GM19023 (cell line): ENCODE data around the gene SP8.

Source experiments
- ATAC-seq: cut with Tn5 transposase; IDR thresholded peaks from one replicate; pipeline ENCODE4 v1.9.1; 2021; ENCODE audit warnings: mild to moderate bottlenecking, moderate library complexity; ENCODE audit not compliant: unreplicated experiment

The SP8 gene

GRCh38 chr7:20776942-20777341 lies 9.7 kb downstream of the SP8 start:
- no peak for ATAC-seq

GRCh38 chr7:20776214-20776911 lies 10.3 kb downstream of the SP8 start:
- ATAC-seq, result no peak

GRCh38 chr7:20754001-20754400 lies 32.7 kb downstream of the SP8 start:
- no peak for ATAC-seq

GRCh38 chr7:20749906-20750305 lies 36.8 kb downstream of the SP8 start:
- ATAC-seq, result no peak

GRCh38 chr7:20748853-20749252 lies 37.8 kb downstream of the SP8 start:
- no peak for ATAC-seq

GRCh38 chr7:20747001-20747400 lies 39.7 kb downstream of the SP8 start:
- no peak for ATAC-seq

- ATAC-seq, result no peak
Observed at GRCh38 chr7:20745702-20746101, 41.0 kb downstream of the SP8 start.

- ATAC-seq, result no peak
Observed at GRCh38 chr7:20744954-20745446, 41.7 kb downstream of the SP8 start.

GRCh38 chr7:20742913-20743312 lies 43.8 kb downstream of the SP8 start:
- no peak for ATAC-seq

GRCh38 chr7:20741801-20742200 lies 44.9 kb downstream of the SP8 start:
- no peak for ATAC-seq

GRCh38 chr7:20738518-20739481 lies 47.9 kb downstream of the SP8 start:
- ATAC-seq, result no peak

- ATAC-seq, result peak; percentile 71
Observed at GRCh38 chr7:20737840-20738448, 48.7 kb downstream of the SP8 start.

GRCh38 chr7:20735346-20736065 lies 51.2 kb downstream of the SP8 start:
- ATAC-seq, result no peak
